Uterus (tissue), 4 donors: ENCODE results near the gene WHRN. TPM values are rescaled to one million over a fixed set of nuclear protein-coding genes. Genes with fewer than 3 reads are reported as not detected.

Source experiments
- DNase-seq, 2 donors: peaks; one replicate each; pipeline ENCODE4 v3.0.0-alpha.2; 2019 to 2020
- H3K27ac ChIP-seq, 2 donors: fragments of 200-600 bp; sonication (generic); 1 replicate in 1 of 2; 2 replicates in 1 of 2; pipeline ENCODE4 v1.5.1; 2016 to 2018
- H3K27me3 ChIP-seq, 2 donors: fragments of 200-600 bp; sonication (generic); one replicate each; pipeline ENCODE4 v1.5.1; 2018 to 2019; ENCODE audit warnings: control low read depth in 1 of 2
- H3K36me3 ChIP-seq, 2 donors: fragments of 200-600 bp; sonication (generic); one replicate each; pipeline ENCODE4 v1.5.1; 2019; ENCODE audit warnings: control low read depth in 1 of 2
- H3K4me1 ChIP-seq, 2 donors: fragments of 200-600 bp; sonication (generic); one replicate each; pipeline ENCODE4 v1.5.1; 2018 to 2019; ENCODE audit warnings: control low read depth in 1 of 2
- H3K4me3 ChIP-seq, 2 donors: fragments of 200-600 bp; sonication (generic); 1 replicate in 1 of 2; 2 replicates in 1 of 2; pipeline ENCODE4 v1.5.1; 2018 to 2019; ENCODE audit warnings: mild to moderate bottlenecking in 1 of 2
- H3K9me3 ChIP-seq, 2 donors: fragments of 200-600 bp; sonication (generic); one replicate each; pipeline ENCODE4 v1.5.1; 2019; ENCODE audit warnings: control low read depth in 1 of 2
- POLR2A ChIP-seq, 2 donors: fragments of 450-650 bp; IDR thresholded peaks; one replicate each; pipeline ENCODE4 v1.6.1; 2016; ENCODE audit warnings: antibody characterized with exemption in 2 of 2, mild to moderate bottlenecking in 1 of 2, moderate library complexity in 1 of 2
- intact Hi-C: fragments of 100-400 bp; cut with DNase I; formaldehyde crosslinking; loops from one replicate; pipeline ENCODE4 v1.15.1; 2023; ENCODE audit warnings: low total_unique reads
- total RNA-seq, 4 donors: library from RNA; depleted of rRNA in 3 of 4; stranded (reverse); fragments of >200 nt in 3 of 4; gene quantifications; one replicate each; pipeline versions ENCODE4 v1.1.0 to v1.2.4, GENCODE V29; 2014 to 2023
- TF ChIP-seq, protein P1 (sequence below), 4 experiments: fragments of 200-600 bp in 2 of 4; fragments of 450-650 bp in 2 of 4; sonication (generic) in 2 of 4; IDR thresholded peaks; one replicate each; pipeline ENCODE4 v1.5.1; 2016 to 2019; ENCODE audit warnings: antibody characterized with exemption in 4 of 4, mild to moderate bottlenecking in 2 of 4, moderate library complexity in 1 of 4
- donor health status: DM: yes; HTN: yes; CAD: no.

The WHRN gene
- total RNA-seq, 4 donors from 2014 or later = 4.0 to 32.3 (median 20.2) TPM

GRCh38 chr9:114366334-114367128, 138.7 kb downstream of the WHRN start:
- H3K4me1 ChIP-seq = peaks cover 0 to 3% of the 10 kb centered on the region in 2 donors
- intact Hi-C loops = no loop called here

DNA sequence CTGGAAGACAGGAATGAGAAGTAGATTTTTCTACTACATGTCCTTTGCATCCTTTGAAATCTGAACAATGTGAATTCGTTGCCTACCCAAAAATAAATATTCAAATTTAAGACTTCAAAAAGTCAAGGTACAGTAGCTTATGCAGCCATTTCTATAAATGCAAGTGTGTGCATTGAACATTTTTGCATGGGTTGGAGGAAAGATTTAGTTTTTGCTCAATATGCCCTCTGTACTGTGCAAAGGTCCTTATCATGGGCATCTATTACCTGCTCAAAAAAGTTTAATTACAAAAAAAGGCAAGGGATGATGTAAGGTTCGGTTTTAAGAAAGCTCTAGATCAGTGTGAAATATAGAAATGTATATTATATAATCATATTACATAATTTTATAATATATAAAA, 140.1 kb downstream of the WHRN start:
- no peak for DNase-seq
- H3K9me3 ChIP-seq = no peaks in the 10 kb centered on the region
- intact Hi-C loops = no loop called here
- H3K27me3 ChIP-seq = no peaks in the 10 kb centered on the region
- no peaks in the 10 kb centered on the region for H3K4me1 ChIP-seq
- TF ChIP-seq, protein P1, sequence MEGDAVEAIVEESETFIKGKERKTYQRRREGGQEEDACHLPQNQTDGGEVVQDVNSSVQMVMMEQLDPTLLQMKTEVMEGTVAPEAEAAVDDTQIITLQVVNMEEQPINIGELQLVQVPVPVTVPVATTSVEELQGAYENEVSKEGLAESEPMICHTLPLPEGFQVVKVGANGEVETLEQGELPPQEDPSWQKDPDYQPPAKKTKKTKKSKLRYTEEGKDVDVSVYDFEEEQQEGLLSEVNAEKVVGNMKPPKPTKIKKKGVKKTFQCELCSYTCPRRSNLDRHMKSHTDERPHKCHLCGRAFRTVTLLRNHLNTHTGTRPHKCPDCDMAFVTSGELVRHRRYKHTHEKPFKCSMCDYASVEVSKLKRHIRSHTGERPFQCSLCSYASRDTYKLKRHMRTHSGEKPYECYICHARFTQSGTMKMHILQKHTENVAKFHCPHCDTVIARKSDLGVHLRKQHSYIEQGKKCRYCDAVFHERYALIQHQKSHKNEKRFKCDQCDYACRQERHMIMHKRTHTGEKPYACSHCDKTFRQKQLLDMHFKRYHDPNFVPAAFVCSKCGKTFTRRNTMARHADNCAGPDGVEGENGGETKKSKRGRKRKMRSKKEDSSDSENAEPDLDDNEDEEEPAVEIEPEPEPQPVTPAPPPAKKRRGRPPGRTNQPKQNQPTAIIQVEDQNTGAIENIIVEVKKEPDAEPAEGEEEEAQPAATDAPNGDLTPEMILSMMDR (IDR thresholded peaks at IDR 0.05) = no peak
- TF ChIP-seq POLR2A (IDR thresholded peaks at IDR 0.05) = no peak
- no peaks in the 10 kb centered on the region for H3K36me3 ChIP-seq
- H3K27ac ChIP-seq = peak overlapping the region; percentile 69 to 83
- H3K4me3 ChIP-seq = no peak overlapping the region

More at GRCh38 chr9:114366334-114367128, 138.7 kb downstream of the WHRN start:
- Histone ChIP-seq H3K27ac (peak overlapping the region; percentile 62 to 83), H3K36me3 (no peaks in the 10 kb centered on the region), H3K4me3 (no peak overlapping the region), H3K27me3 (no peaks in the 10 kb centered on the region), H3K9me3 (no peaks in the 10 kb centered on the region)
- TF ChIP-seq, protein P1 (IDR thresholded peaks at IDR 0.05) = no peak
- no peak for TF ChIP-seq POLR2A (IDR thresholded peaks at IDR 0.05)
- no peak for DNase-seq

GRCh38 chr9:114364134-114365041, 140.9 kb downstream of the WHRN start:
- Histone ChIP-seq H3K9me3 (no peaks in the 10 kb centered on the region), H3K4me1 (no peaks in the 10 kb centered on the region), H3K4me3 (no peak overlapping the region), H3K27me3 (no peaks in the 10 kb centered on the region), H3K27ac (peak overlapping the region; percentile 66 to 69), H3K36me3 (no peaks in the 10 kb centered on the region)
- intact Hi-C loops = no loop called here
- TF ChIP-seq, protein P1 (IDR thresholded peaks at IDR 0.05) = no peak
- no peak for TF ChIP-seq POLR2A (IDR thresholded peaks at IDR 0.05)
- DNase-seq = no peak

DNA sequence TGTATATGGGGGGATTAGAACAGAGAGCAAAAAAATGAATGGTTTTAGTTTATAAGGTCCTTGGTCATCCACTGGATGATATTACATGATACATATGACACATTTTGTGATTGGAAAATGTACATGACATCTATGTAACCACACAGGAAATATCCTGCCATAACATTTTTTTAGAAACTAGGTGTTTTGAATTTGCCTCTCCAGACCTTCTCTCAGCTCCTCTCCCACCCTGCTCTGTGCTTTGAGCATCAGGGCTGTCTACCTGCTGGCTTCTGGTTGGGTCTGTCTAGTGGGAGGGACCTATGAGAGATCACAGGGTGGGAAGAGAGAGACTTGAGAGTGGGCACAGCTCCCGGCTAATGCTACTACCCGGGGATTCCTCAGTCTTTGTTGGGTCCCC, 141.8 kb downstream of the WHRN start:
- no peaks in the 10 kb centered on the region for H3K27me3 ChIP-seq
- H3K9me3 ChIP-seq = no peaks in the 10 kb centered on the region
- intact Hi-C loops = no loop called here
- H3K36me3 ChIP-seq = no peaks in the 10 kb centered on the region
- peak overlapping the region; percentile 66 to 69 for H3K27ac ChIP-seq
- no peaks in the 10 kb centered on the region for H3K4me1 ChIP-seq
- H3K4me3 ChIP-seq = no peak overlapping the region
- TF ChIP-seq POLR2A (IDR thresholded peaks at IDR 0.05) = no peak
- TF ChIP-seq, protein P1 (IDR thresholded peaks at IDR 0.05) = no peak
- DNase-seq = no peak

GRCh38 chr9:114362394-114362793, 142.9 kb downstream of the WHRN start:
- Histone ChIP-seq H3K27me3 (no peaks in the 10 kb centered on the region), H3K27ac (peak overlapping the region in 1 of 2 donors; percentile 69), H3K36me3 (no peaks in the 10 kb centered on the region), H3K9me3 (no peaks in the 10 kb centered on the region), H3K4me1 (no peaks in the 10 kb centered on the region), H3K4me3 (no peak overlapping the region)
- no peak for DNase-seq
- TF ChIP-seq, protein P1 (IDR thresholded peaks at IDR 0.05) = no peak
- TF ChIP-seq POLR2A (IDR thresholded peaks at IDR 0.05) = no peak
- intact Hi-C loops = no loop called here
